ENCODE measurements around the gene MAST4. TPM values are rescaled to one million over a fixed set of nuclear protein-coding genes. Genes with fewer than 3 reads are reported as not detected.

The MAST4 gene
- total and polyA plus RNA-seq, 2 donors (not counting 1 experiment from before 2014, with no cell fraction given): 2.5 to 57.1 TPM

GRCh38 chr5:66842540-66842939, 246.3 kb downstream of the MAST4 start:
- TF ChIP-seq CTCF (IDR thresholded peaks at IDR 0.05) (no peak), EZH2 (IDR thresholded peaks at IDR 0.05; ENCODE audit: borderline replicate concordance, insufficient read depth, low read depth, low read length, poor library complexity, severe bottlenecking) (no peak)
- H3K4me1 Mint-ChIP-seq: peaks cover 8% of the 10 kb centered on the region
- peaks cover 9% of the 10 kb centered on the region for H3K27me3 Mint-ChIP-seq
- H3K9me3 Mint-ChIP-seq (ENCODE audit: insufficient read depth): peaks cover 2% of the 10 kb centered on the region
- CTCF ChIA-PET: no interaction called here
- POLR2A ChIA-PET: no interaction called here
- no CpG with 5 or more reads among the region's 2 CpGs for WGBS (ENCODE audit: insufficient coverage)
- H2AFZ ChIP-seq (ENCODE audit: insufficient read depth, low read depth, low read length, poor library complexity, severe bottlenecking): no peak overlapping the region
- H3K27ac ChIP-seq (ENCODE audit: low read length in 2 of 2): no peak overlapping the region
- H3K4me2 ChIP-seq (replicated peaks; ENCODE audit: low read depth, low read length, poor library complexity, severe bottlenecking): no peak overlapping the region
- peaks cover 0 to 3% (median 0%) of the 10 kb centered on the region in 4 experiments for H3K27me3 ChIP-seq (replicated peaks in 1 of 4; ENCODE audit: control extremely low read depth in 1 of 4, control insufficient read depth in 3 of 4, insufficient read depth in 4 of 4, low read length in 3 of 4)
- no peak overlapping the region for H3K9ac ChIP-seq (ENCODE audit: low read length)
- ATAC-seq (ENCODE audit: low read depth): no peak
- no peaks in the 10 kb centered on the region for H3K9me3 ChIP-seq (ENCODE audit: control extremely low read depth in 1 of 3, control insufficient read depth in 2 of 3, insufficient read depth in 1 of 3, low read length in 2 of 3)
- no peaks in the 10 kb centered on the region for H4K20me1 ChIP-seq (ENCODE audit: control insufficient read depth, insufficient read depth, low read length, poor library complexity, severe bottlenecking)
- no peaks in the 10 kb centered on the region for H3K4me1 ChIP-seq (ENCODE audit: control insufficient read depth in 2 of 2, insufficient read depth in 2 of 2, low read length in 2 of 2)
- H3K4me3 ChIP-seq (ENCODE audit: control extremely low read depth in 1 of 5, extremely low read depth in 1 of 5, insufficient read depth in 1 of 5, low read depth in 2 of 5, low read length in 4 of 5): no peak overlapping the region
- H3K27ac Mint-ChIP-seq: no peak overlapping the region
- no peak for DNase-seq
- no peak overlapping the region for H3K4me3 Mint-ChIP-seq
- H3K79me2 ChIP-seq (ENCODE audit: control insufficient read depth, insufficient read depth, low read length): no peaks in the 10 kb centered on the region
- intact Hi-C loops (cut with micrococcal nuclease): no loop called here
- no peaks in the 10 kb centered on the region for H3K36me3 ChIP-seq (replicated peaks in 1 of 2; ENCODE audit: control extremely low read depth in 1 of 2, control insufficient read depth in 1 of 2, extremely low read depth in 1 of 2, insufficient read depth in 2 of 2, low read length in 1 of 2)

GRCh38 chr5:66843065-66843464, 246.9 kb downstream of the MAST4 start:
- CTCF ChIA-PET: no interaction called here
- no peak overlapping the region for H3K27ac Mint-ChIP-seq
- intact Hi-C loops (cut with micrococcal nuclease): no loop called here

More at GRCh38 chr5:66843065-66843464, 246.9 kb downstream of the MAST4 start:
- ATAC-seq (ENCODE audit: low read depth) (no peak), DNase-seq (no peak)
- Histone ChIP-seq H3K9me3 (ENCODE audit: control extremely low read depth in 1 of 3, control insufficient read depth in 2 of 3, insufficient read depth in 1 of 3, low read length in 2 of 3) (no peaks in the 10 kb centered on the region), H3K4me2 (replicated peaks; ENCODE audit: low read depth, low read length, poor library complexity, severe bottlenecking) (no peak overlapping the region), H4K20me1 (ENCODE audit: control insufficient read depth, insufficient read depth, low read length, poor library complexity, severe bottlenecking) (no peaks in the 10 kb centered on the region), H3K4me1 (ENCODE audit: control insufficient read depth in 2 of 2, insufficient read depth in 2 of 2, low read length in 2 of 2) (no peaks in the 10 kb centered on the region), H3K27me3 (replicated peaks in 1 of 4; ENCODE audit: control extremely low read depth in 1 of 4, control insufficient read depth in 3 of 4, insufficient read depth in 4 of 4, low read length in 3 of 4) (peaks cover 0 to 3% (median 0%) of the 10 kb centered on the region in 4 experiments), H3K9ac (ENCODE audit: low read length) (no peak overlapping the region), H3K4me3 (ENCODE audit: control extremely low read depth in 1 of 5, extremely low read depth in 1 of 5, insufficient read depth in 1 of 5, low read depth in 2 of 5, low read length in 4 of 5) (no peak overlapping the region), H3K79me2 (ENCODE audit: control insufficient read depth, insufficient read depth, low read length) (no peaks in the 10 kb centered on the region), H3K36me3 (replicated peaks in 1 of 2; ENCODE audit: control extremely low read depth in 1 of 2, control insufficient read depth in 1 of 2, extremely low read depth in 1 of 2, insufficient read depth in 2 of 2, low read length in 1 of 2) (no peaks in the 10 kb centered on the region), H3K27ac (ENCODE audit: low read length in 2 of 2) (no peak overlapping the region), H2AFZ (ENCODE audit: insufficient read depth, low read depth, low read length, poor library complexity, severe bottlenecking) (no peak overlapping the region)
- no CpG with 5 or more reads among the region's 4 CpGs for WGBS (ENCODE audit: insufficient coverage)
- H3K9me3 Mint-ChIP-seq (ENCODE audit: insufficient read depth): peaks cover 2% of the 10 kb centered on the region
- TF ChIP-seq EZH2 (IDR thresholded peaks at IDR 0.05; ENCODE audit: borderline replicate concordance, insufficient read depth, low read depth, low read length, poor library complexity, severe bottlenecking): no peak
- TF ChIP-seq CTCF (IDR thresholded peaks at IDR 0.05): no peak
- H3K4me3 Mint-ChIP-seq: no peak overlapping the region
- POLR2A ChIA-PET: no interaction called here
- H3K4me1 Mint-ChIP-seq: peaks cover 8% of the 10 kb centered on the region
- peaks cover 9% of the 10 kb centered on the region for H3K27me3 Mint-ChIP-seq

Data from B cell (primary cell).